Esophagus squamous epithelium (tissue), 5 donors: ENCODE results near the gene USP46. TPM values are rescaled to one million over a fixed set of nuclear protein-coding genes. Genes with fewer than 3 reads are reported as not detected.

Experiments
- DNase-seq: peaks from one replicate; lab custom pipeline; 2025; lab: John Stamatoyannopoulos, UW
- H3K27ac ChIP-seq, 4 donors: fragments of 200-600 bp; sonication (generic); one replicate each; pipeline ENCODE4 v1.5.1; 2016 to 2019; ENCODE audit warnings: mild to moderate bottlenecking in 1 of 4
- H3K27me3 ChIP-seq, 4 donors: fragments of 200-600 bp; sonication (generic); 1 replicate in 3 of 4; 2 replicates in 1 of 4; pipeline versions ENCODE4 v1.5.1 to v1.6.0; 2017 to 2021; ENCODE audit warnings: antibody characterized with exemption in 1 of 4
- H3K36me3 ChIP-seq, 3 donors: fragments of 200-600 bp; sonication (generic); one replicate each; pipeline ENCODE4 v1.5.1; 2016 to 2019
- H3K4me1 ChIP-seq, 3 donors: fragments of 200-600 bp; sonication (generic); one replicate each; pipeline ENCODE4 v1.5.1; 2017 to 2019
- H3K4me3 ChIP-seq, 4 donors: fragments of 200-600 bp; sonication (generic); 1 replicate in 3 of 4; 2 replicates in 1 of 4; pipeline ENCODE4 v1.5.1; 2016 to 2019; ENCODE audit warnings: mild to moderate bottlenecking in 2 of 4, moderate library complexity in 1 of 4
- H3K9me3 ChIP-seq, 3 donors: fragments of 200-600 bp; sonication (generic); one replicate each; pipeline ENCODE4 v1.5.1; 2016 to 2019
- POLR2A ChIP-seq, 4 donors: fragments of 450-650 bp; IDR thresholded peaks; one replicate each; pipeline ENCODE4 v1.6.1; 2017; ENCODE audit warnings: antibody characterized with exemption in 4 of 4, mild to moderate bottlenecking in 4 of 4, moderate library complexity in 3 of 4
- WGBS, 2 donors: methylation state at CpG; one replicate each; pipeline ENCODE4 v1.1.5; 2018; 5-methylcytosine and 5-hydroxymethylcytosine counted together
- intact Hi-C: fragments of 100-400 bp; cut with DNase I; formaldehyde crosslinking; loops from one replicate; pipeline ENCODE4 v1.15.0; 2022
- total RNA-seq, 4 donors: library from RNA; depleted of rRNA; stranded (reverse); fragments of >200 nt; gene quantifications; one replicate each; pipeline ENCODE4 v1.1.0, GENCODE V29; 2016
- TF ChIP-seq, protein P1 (sequence below), 6 experiments: fragments of 450-650 bp in 4 of 6; fragments of 200-600 bp in 2 of 6; sonication (generic) in 2 of 6; IDR thresholded peaks; one replicate each; pipeline ENCODE4 v1.5.1; 2016 to 2019; ENCODE audit warnings: antibody characterized with exemption in 6 of 6, mild to moderate bottlenecking in 4 of 6, moderate library complexity in 4 of 6
- donor health status: DM: yes; HTN: yes; CAD: no.

The USP46 gene, protein sequence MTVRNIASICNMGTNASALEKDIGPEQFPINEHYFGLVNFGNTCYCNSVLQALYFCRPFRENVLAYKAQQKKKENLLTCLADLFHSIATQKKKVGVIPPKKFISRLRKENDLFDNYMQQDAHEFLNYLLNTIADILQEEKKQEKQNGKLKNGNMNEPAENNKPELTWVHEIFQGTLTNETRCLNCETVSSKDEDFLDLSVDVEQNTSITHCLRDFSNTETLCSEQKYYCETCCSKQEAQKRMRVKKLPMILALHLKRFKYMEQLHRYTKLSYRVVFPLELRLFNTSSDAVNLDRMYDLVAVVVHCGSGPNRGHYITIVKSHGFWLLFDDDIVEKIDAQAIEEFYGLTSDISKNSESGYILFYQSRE
- total RNA-seq = 10 to 100 TPM; 12.0 to 22.1 (median 12.9) TPM

GRCh38 chr4:52659001-52659721, at the start of gene USP46:
TSS of gene USP46 (minus strand) at chr4:52659301. CDS start at chr4:52659150, 151 bp downstream.
- no peaks in the 10 kb centered on the region for H3K27me3 ChIP-seq
- peak within 1 kb of the TSS; percentile 64 to 93 (median 76) for H3K4me3 ChIP-seq
- peak within 1 kb of the TSS; percentile 91 to 98 (median 96) for H3K27ac ChIP-seq
- no CpG with 5 or more reads among the region's 94 CpGs for WGBS, 2 donors
- peak; percentile 8 for DNase-seq
- no peaks in the 10 kb centered on the region for H3K36me3 ChIP-seq
- TF ChIP-seq, protein P1, sequence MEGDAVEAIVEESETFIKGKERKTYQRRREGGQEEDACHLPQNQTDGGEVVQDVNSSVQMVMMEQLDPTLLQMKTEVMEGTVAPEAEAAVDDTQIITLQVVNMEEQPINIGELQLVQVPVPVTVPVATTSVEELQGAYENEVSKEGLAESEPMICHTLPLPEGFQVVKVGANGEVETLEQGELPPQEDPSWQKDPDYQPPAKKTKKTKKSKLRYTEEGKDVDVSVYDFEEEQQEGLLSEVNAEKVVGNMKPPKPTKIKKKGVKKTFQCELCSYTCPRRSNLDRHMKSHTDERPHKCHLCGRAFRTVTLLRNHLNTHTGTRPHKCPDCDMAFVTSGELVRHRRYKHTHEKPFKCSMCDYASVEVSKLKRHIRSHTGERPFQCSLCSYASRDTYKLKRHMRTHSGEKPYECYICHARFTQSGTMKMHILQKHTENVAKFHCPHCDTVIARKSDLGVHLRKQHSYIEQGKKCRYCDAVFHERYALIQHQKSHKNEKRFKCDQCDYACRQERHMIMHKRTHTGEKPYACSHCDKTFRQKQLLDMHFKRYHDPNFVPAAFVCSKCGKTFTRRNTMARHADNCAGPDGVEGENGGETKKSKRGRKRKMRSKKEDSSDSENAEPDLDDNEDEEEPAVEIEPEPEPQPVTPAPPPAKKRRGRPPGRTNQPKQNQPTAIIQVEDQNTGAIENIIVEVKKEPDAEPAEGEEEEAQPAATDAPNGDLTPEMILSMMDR (IDR thresholded peaks at IDR 0.05) = no peak
- peak in 2 of 4 donors; percentile 46 to 67 for TF ChIP-seq POLR2A (IDR thresholded peaks at IDR 0.05)
- no peaks in the 10 kb centered on the region for H3K9me3 ChIP-seq
- intact Hi-C loops = no loop called here
- H3K4me1 ChIP-seq = peaks cover 20 to 62% (median 28%) of the 10 kb centered on the region in 3 donors

DNA sequence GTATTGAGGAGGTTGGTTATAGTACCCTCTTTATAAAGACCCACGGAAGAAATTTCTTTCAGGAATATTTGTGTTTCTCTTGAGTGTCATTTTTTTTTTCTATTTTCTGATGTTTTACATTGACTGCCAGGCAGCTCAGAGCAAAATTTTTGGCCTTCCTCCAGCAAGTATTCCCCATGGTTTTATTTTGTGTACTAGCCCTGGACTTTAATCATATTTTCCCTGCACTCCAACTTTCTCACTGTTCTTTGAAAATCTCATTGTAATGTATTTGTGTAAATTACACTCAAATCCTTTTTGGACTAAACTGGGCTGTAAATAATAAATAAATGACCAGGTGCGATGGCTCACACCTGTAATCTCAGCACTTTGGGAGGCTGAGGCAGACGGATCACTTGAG, 45.6 kb upstream of the USP46 start:
- intact Hi-C loops = no loop called here
- Histone ChIP-seq H3K4me3 (no peak overlapping the region), H3K36me3 (no peaks in the 10 kb centered on the region), H3K9me3 (no peaks in the 10 kb centered on the region), H3K27me3 (no peaks in the 10 kb centered on the region), H3K27ac (no peak overlapping the region), H3K4me1 (no peaks in the 10 kb centered on the region)
- 72 to 84% methylated on average over 3 of the region's 3 CpGs for WGBS, 2 donors
- no peak for DNase-seq
- no peak for TF ChIP-seq POLR2A (IDR thresholded peaks at IDR 0.05)
- TF ChIP-seq, protein P1 (IDR thresholded peaks at IDR 0.05) = no peak

- H3K27ac ChIP-seq = no peak overlapping the region
- H3K4me3 ChIP-seq = no peak overlapping the region
- no peak for TF ChIP-seq POLR2A (IDR thresholded peaks at IDR 0.05)
- TF ChIP-seq, protein P1 (IDR thresholded peaks at IDR 0.05) = no peak
- H3K4me1 ChIP-seq = no peaks in the 10 kb centered on the region
- 15 to 22% methylated on average over 1 of the region's 1 CpG for WGBS, 2 donors
- no peak for DNase-seq
- intact Hi-C loops = no loop called here
- no peaks in the 10 kb centered on the region for H3K9me3 ChIP-seq
- no peaks in the 10 kb centered on the region for H3K27me3 ChIP-seq
- no peaks in the 10 kb centered on the region for H3K36me3 ChIP-seq
Observed at GRCh38 chr4:52704133-52704532, 45.0 kb upstream of the USP46 start.

GRCh38 chr4:52701207-52701606, 42.1 kb upstream of the USP46 start:
- no peaks in the 10 kb centered on the region for H3K36me3 ChIP-seq
- DNase-seq = no peak
- no peak for TF ChIP-seq POLR2A (IDR thresholded peaks at IDR 0.05)
- TF ChIP-seq, protein P1 (IDR thresholded peaks at IDR 0.05) = no peak
- H3K27ac ChIP-seq = no peak overlapping the region
- H3K27me3 ChIP-seq = no peaks in the 10 kb centered on the region
- intact Hi-C loops = no loop called here
- no peaks in the 10 kb centered on the region for H3K4me1 ChIP-seq
- H3K9me3 ChIP-seq = no peaks in the 10 kb centered on the region
- no peak overlapping the region for H3K4me3 ChIP-seq
- whole genome bisulfite sequencing, 2 donors = 68 to 88% methylated on average over 3 of the region's 3 CpGs

DNA sequence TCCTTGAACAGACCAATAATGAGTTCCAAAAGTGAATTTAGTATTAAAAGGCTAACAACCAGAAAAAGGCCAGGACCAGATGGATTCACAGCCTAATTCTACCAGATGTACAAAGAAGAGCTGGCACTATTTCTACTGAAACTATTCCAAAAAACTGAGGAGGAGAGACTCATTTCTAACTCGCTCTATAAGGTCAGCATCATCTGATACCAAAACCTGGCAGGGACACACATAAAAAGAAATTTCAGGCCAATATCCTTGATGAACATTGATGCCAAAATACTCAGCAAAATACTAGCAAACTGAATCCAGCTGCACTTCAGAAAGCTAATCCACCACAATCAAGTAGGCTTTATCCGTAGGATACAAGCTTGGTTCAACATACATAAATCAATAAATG, 35.8 kb upstream of the USP46 start:
- Histone ChIP-seq H3K27me3 (no peaks in the 10 kb centered on the region), H3K36me3 (no peaks in the 10 kb centered on the region), H3K4me3 (no peak overlapping the region), H3K4me1 (no peaks in the 10 kb centered on the region), H3K9me3 (peaks cover 0 to 17% (median 6%) of the 10 kb centered on the region in 3 donors), H3K27ac (no peak overlapping the region)
- DNase-seq = no peak
- 70 to 83% methylated on average over 2 of the region's 2 CpGs for WGBS, 2 donors
- intact Hi-C loops = no loop called here
- TF ChIP-seq, protein P1 (IDR thresholded peaks at IDR 0.05) = no peak
- TF ChIP-seq POLR2A (IDR thresholded peaks at IDR 0.05) = no peak
